H54 (cell line): ENCODE measurements around the gene MED8.

Source experiments
- DNase-seq: peaks from one replicate; pipeline ENCODE4 v3.0.0; 2011; ENCODE audit warnings: low spot score, mixed read lengths; ENCODE audit not compliant: insufficient read length
- FAIRE-seq: peaks from 3 replicates; lab custom pipeline; 2011; peaks lifted over from hg19 to GRCh38; lab: Jason Lieb, UNC
- POLR2A ChIP-seq: IDR thresholded peaks from 2 replicates; pipeline ENCODE4 v1.6.1; 2011; ENCODE audit warnings: low read depth, mild to moderate bottlenecking, low read length

MED8 gene

GRCh38 chr1:43350976-43351375 is 38.6 kb downstream of the MED8 start:
- FAIRE-seq (no peak), DNase-seq (no peak)
- no peak for TF ChIP-seq POLR2A

GRCh38 chr1:43349594-43350306 is 39.9 kb downstream of the MED8 start:
- FAIRE-seq (no peak), DNase-seq (no peak)
- no peak for TF ChIP-seq POLR2A

GRCh38 chr1:43348809-43349593 is 40.6 kb downstream of the MED8 start:
- peak; percentile 77 for DNase-seq
- TF ChIP-seq POLR2A = peak; percentile 53
- FAIRE-seq = no peak

GRCh38 chr1:43348343-43348808 is 41.2 kb downstream of the MED8 start:
- no peak for TF ChIP-seq POLR2A
- no peak for FAIRE-seq
- no peak for DNase-seq

DNA sequence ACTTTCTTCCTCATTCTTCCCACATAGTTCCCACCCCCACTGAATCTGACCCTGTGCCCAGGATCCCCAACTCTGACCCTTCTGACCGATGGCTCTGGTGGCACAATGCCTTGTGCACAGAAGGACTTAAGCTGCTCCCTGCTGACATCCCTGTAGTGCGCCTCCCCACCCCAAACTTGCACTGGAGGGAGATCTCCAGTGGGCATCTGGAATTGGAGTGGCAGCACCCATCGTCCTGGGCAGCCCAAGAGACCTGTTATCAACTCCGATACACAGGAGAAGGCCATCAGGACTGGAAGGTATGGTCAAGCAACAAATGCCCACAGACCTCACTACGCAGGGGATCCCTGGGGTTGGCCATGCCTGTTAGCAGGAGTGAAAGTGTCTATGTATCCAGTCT is 43.0 kb downstream of the MED8 start:
- no peak for FAIRE-seq
- no peak for DNase-seq
- TF ChIP-seq POLR2A = no peak

DNA sequence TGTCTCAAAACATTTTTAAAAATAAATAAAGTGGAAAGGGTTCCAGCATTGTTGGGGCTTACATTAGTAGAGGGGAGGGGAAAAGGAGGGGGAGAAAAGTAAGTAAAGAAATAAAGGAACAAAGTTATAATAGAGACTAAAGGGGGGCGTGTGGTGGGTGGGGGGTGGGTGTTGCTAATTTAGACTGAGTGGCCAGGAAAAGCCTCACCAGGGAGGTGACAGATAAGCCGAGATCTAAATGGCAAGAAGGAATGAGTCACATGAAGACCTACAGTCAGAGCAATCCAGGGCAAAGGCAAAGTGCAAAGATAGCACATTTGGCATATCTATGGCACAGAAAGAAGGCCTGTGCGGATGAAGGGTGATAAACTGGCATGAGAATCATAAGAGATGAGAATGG is 44.5 kb downstream of the MED8 start:
- FAIRE-seq (peak; percentile 48), DNase-seq (peak; percentile 40)
- TF ChIP-seq POLR2A = no peak

GRCh38 chr1:43344267-43344850 is 45.2 kb downstream of the MED8 start:
- no peak for TF ChIP-seq POLR2A
- FAIRE-seq (no peak), DNase-seq (no peak)

DNA sequence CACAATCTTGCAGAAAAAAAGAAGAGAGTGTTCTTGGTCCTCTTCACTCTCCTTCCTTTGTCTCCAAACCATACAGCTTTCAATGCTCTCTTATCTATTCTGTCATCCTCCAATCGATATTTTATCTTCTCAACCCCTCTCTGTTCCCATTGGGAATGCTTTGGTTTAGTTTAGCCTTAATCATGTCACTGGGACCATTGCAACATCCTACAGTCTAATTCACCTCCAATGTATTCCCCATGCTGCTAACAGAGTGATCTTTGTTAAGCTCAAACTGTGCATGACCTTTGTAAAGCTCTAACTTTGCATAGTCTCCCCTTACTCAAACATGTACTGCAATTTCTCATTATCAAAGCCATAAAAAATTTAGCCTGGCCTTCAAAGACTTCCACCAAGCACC is 49.0 kb downstream of the MED8 start:
- FAIRE-seq = no peak
- no peak for DNase-seq
- TF ChIP-seq POLR2A = no peak

- DNase-seq = no peak
- no peak for FAIRE-seq
- TF ChIP-seq POLR2A = no peak
Measured at GRCh38 chr1:43339584-43340232, 49.9 kb downstream of the MED8 start.

- DNase-seq (no peak), FAIRE-seq (no peak)
- no peak for TF ChIP-seq POLR2A
Measured at GRCh38 chr1:43338001-43338400, 51.6 kb downstream of the MED8 start.

DNA sequence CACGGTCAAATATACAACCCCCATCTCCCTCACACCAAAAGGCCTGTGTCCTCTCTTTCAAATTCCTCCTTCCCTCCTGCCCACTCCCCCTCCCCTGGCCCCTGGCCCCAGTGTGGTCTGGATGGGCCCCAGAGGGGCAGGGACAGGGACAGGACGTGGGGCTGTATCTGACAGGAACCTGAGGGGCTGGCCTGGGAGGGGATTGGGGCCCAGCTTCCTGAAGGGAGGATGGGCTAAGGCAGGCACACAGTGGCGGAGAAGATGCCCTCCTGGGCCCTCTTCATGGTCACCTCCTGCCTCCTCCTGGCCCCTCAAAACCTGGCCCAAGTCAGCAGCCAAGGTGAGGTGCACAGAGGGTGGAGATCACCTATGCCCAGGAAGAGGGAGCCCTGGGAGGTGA is 52.0 kb downstream of the MED8 start, which contains the start of gene MPL:
Gene MPL, plus strand, starts transcription at position 231 of the 400 bp plus-strand sequence. Its CDS starts 31 bp downstream, at position 262.
- FAIRE-seq (no peak), DNase-seq (no peak)
- TF ChIP-seq POLR2A = no peak

- no peak for TF ChIP-seq POLR2A
- DNase-seq = no peak
- no peak for FAIRE-seq
Measured at GRCh38 chr1:43334453-43335205, 55.0 kb downstream of the MED8 start.
